SU-DHL-6 (cell line): Measurements from ENCODE around the gene NAV3.

ENCODE experiments used
- H2AFZ ChIP-seq: fragments of 200-600 bp; sonication (generic); 2 replicates; pipeline ENCODE4 v1.6.1; 2014; ENCODE audit warnings: low read depth, mild to moderate bottlenecking, moderate library complexity, mixed read lengths, antibody characterized with exemption, low read length; ENCODE audit not compliant: severe bottlenecking
- H3F3A ChIP-seq: fragments of 200-600 bp; shearing (Covaris generic); 2 replicates; pipeline ENCODE4 v1.6.0; 2016; ENCODE audit warnings: antibody characterized with exemption, mild to moderate bottlenecking; ENCODE audit not compliant: insufficient read depth
- H3K27ac ChIP-seq: fragments of 200-600 bp; sonication (generic); 2 replicates; pipeline ENCODE4 v1.5.1; 2016; ENCODE audit warnings: low read depth, mild to moderate bottlenecking, low read length, moderate library complexity, mixed read lengths
- H3K27me3 ChIP-seq: fragments of 200-600 bp; sonication (generic), shearing (Covaris generic); 2 replicates; pipeline ENCODE4 v1.6.0; 2014; ENCODE audit warnings: mild to moderate bottlenecking, low read length
- H3K36me3 ChIP-seq: fragments of 200-600 bp; sonication (generic); 2 replicates; pipeline ENCODE4 v1.6.1; 2014; ENCODE audit warnings: mild to moderate bottlenecking, low read length, mixed read lengths
- H3K4me2 ChIP-seq: fragments of 300-600, 200-600 bp; shearing (Covaris generic), sonication (generic); 2 replicates; pipeline ENCODE4 v1.6.0; 2014; ENCODE audit warnings: low read length, low read depth, mild to moderate bottlenecking; ENCODE audit not compliant: poor library complexity, severe bottlenecking
- H3K4me3 ChIP-seq: fragments of 200-600 bp; sonication (generic); 2 replicates; pipeline ENCODE4 v1.5.1; 2014; ENCODE audit warnings: antibody characterized with exemption, low read length, mild to moderate bottlenecking, mixed read lengths; ENCODE audit not compliant: insufficient read depth, poor library complexity, severe bottlenecking
- H3K79me2 ChIP-seq: fragments of 200-600 bp; sonication (generic); 2 replicates; pipeline ENCODE4 v1.6.1; 2014; ENCODE audit warnings: mild to moderate bottlenecking, low read length, moderate library complexity; ENCODE audit not compliant: insufficient read depth
- H3K9ac ChIP-seq: fragments of 200-600 bp; sonication (generic); 2 replicates; pipeline ENCODE4 v1.7.0; 2014; ENCODE audit warnings: mild to moderate bottlenecking, low read length
- H3K9me2 ChIP-seq: fragments of 200-600 bp; sonication (generic); replicated peaks from 2 replicates; pipeline ENCODE4 v1.6.1; 2014; ENCODE audit warnings: low read length; ENCODE audit not compliant: insufficient read depth
- H3K9me3 ChIP-seq: fragments of 200-600 bp; sonication (generic); 2 replicates; pipeline ENCODE4 v1.6.1; 2014; ENCODE audit warnings: low read length, mixed read lengths; ENCODE audit not compliant: insufficient read depth
- H4K20me1 ChIP-seq: fragments of 200-600 bp; sonication (generic); 2 replicates; pipeline ENCODE4 v1.6.1; 2014; ENCODE audit warnings: low read depth, mild to moderate bottlenecking, antibody characterized with exemption, low read length, moderate library complexity, mixed read lengths
- CTCF ChIP-seq: fragments of 200-600 bp; sonication (generic); IDR thresholded peaks from one replicate; pipeline ENCODE4 v1.5.1; 2017; ENCODE audit warnings: antibody characterized with exemption, mild to moderate bottlenecking, low read length, moderate library complexity; ENCODE audit not compliant: insufficient read depth, poor library complexity, severe bottlenecking
- EZH2phosphoT487 ChIP-seq: fragments of 200-600 bp; sonication (generic), shearing (Covaris generic); conservative IDR thresholded peaks from 2 replicates; pipeline ENCODE4 v1.6.1; 2018; ENCODE audit warnings: mild to moderate bottlenecking, antibody characterized with exemption, low read length, moderate library complexity, mixed read lengths

The NAV3 gene

GRCh38 chr12:78240827-78241226 lies 410.1 kb downstream of the NAV3 start:
- Histone ChIP-seq H3K79me2 (no peaks in the 10 kb centered on the region), H3K27ac (no peak overlapping the region), H3K4me3 (no peak overlapping the region), H3K36me3 (no peaks in the 10 kb centered on the region), H3K9me3 (no peaks in the 10 kb centered on the region), H4K20me1 (no peaks in the 10 kb centered on the region), H3K27me3 (no peaks in the 10 kb centered on the region), H3K9me2 (no peaks in the 10 kb centered on the region), H3K4me2 (no peak overlapping the region), H3K9ac (no peak overlapping the region), H2AFZ (no peak overlapping the region), H3F3A (no peaks in the 10 kb centered on the region)
- TF ChIP-seq EZH2phosphoT487: no peak

GRCh38 chr12:78241446-78241845 lies 410.8 kb downstream of the NAV3 start:
- Histone ChIP-seq H3K27ac (no peak overlapping the region), H2AFZ (no peak overlapping the region), H4K20me1 (no peaks in the 10 kb centered on the region), H3K4me3 (no peak overlapping the region), H3K9me2 (no peaks in the 10 kb centered on the region), H3K9ac (no peak overlapping the region), H3F3A (no peaks in the 10 kb centered on the region), H3K36me3 (no peaks in the 10 kb centered on the region), H3K4me2 (no peak overlapping the region), H3K27me3 (no peaks in the 10 kb centered on the region), H3K79me2 (no peaks in the 10 kb centered on the region), H3K9me3 (no peaks in the 10 kb centered on the region)
- TF ChIP-seq CTCF (no peak), EZH2phosphoT487 (no peak)

GRCh38 chr12:78244916-78245507 lies 414.3 kb downstream of the NAV3 start:
- no peaks in the 10 kb centered on the region for H4K20me1 ChIP-seq
- H3K4me2 ChIP-seq: no peak overlapping the region
- H3K79me2 ChIP-seq: no peaks in the 10 kb centered on the region
- H2AFZ ChIP-seq: no peak overlapping the region
- no peak for TF ChIP-seq CTCF
- TF ChIP-seq EZH2phosphoT487: no peak
- no peaks in the 10 kb centered on the region for H3F3A ChIP-seq
- no peaks in the 10 kb centered on the region for H3K9me2 ChIP-seq
- H3K36me3 ChIP-seq: no peaks in the 10 kb centered on the region
- no peak overlapping the region for H3K9ac ChIP-seq
- H3K9me3 ChIP-seq: no peaks in the 10 kb centered on the region
- H3K4me3 ChIP-seq: no peak overlapping the region
- no peak overlapping the region for H3K27ac ChIP-seq
- H3K27me3 ChIP-seq: no peaks in the 10 kb centered on the region

- Histone ChIP-seq H3K27ac (no peak overlapping the region), H3K9ac (no peak overlapping the region), H2AFZ (no peak overlapping the region), H3K4me3 (no peak overlapping the region), H3K79me2 (no peaks in the 10 kb centered on the region), H3K27me3 (no peaks in the 10 kb centered on the region), H4K20me1 (no peaks in the 10 kb centered on the region), H3K9me2 (no peaks in the 10 kb centered on the region), H3F3A (no peaks in the 10 kb centered on the region), H3K4me2 (no peak overlapping the region), H3K36me3 (no peaks in the 10 kb centered on the region), H3K9me3 (no peaks in the 10 kb centered on the region)
- TF ChIP-seq EZH2phosphoT487 (no peak), CTCF (no peak)
These were observed 417.6 kb downstream of the NAV3 start for GRCh38 chr12:78248321-78248720.
